NCI-H69 (cell line): ENCODE results near the gene INPP5D.
"Not testable (repeated sequence)": the region's sequence is repeated elsewhere in the genome, so short reads cannot be mapped to it uniquely, and the experiment has no call there.

Experiments
- DNase-seq: peaks from one replicate; lab custom pipeline; 2025; lab: John Stamatoyannopoulos, UW

INPP5D gene

DNA sequence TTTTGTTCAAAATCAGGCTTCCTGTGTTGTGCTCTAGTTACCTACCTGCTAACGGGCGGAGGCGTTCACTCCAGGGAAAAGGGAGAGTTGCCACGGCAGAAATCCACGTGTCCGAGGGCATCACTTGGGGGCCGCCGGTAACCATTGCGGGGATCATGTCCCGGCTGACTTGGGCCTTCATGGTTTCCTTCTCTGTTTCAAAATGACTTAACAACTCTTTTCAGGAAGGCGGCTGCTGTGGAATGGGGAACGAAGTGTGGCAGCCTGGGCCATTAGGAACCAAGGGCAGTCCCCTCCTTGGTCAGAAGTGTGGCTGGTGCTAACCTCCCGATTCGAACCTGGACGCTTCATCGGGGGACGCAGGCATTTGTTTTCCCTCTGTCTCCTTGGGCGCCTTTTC lies 56.8 kb downstream of the INPP5D start:
- no peak for DNase-seq

DNA sequence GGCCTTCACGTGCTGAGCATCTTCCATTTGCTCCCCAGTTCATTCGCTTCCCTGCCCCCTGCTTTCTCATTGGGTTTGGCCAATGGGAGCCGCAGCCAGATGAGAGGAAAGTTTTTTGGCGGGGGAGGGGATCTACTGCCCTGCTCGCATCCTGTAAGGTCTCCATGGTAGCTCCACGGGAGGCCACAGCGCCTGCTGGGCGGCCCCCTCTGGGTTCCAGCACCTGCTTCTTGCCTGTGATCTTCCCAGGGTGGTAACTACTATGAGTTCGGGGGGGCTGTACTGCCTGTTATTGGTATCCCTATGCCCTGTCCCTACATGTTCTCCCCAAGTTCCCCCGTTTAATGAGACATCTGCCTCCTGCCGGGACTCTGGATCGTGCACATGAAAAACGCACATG lies 57.2 kb downstream of the INPP5D start:
- DNase-seq = peak; percentile 7

DNA sequence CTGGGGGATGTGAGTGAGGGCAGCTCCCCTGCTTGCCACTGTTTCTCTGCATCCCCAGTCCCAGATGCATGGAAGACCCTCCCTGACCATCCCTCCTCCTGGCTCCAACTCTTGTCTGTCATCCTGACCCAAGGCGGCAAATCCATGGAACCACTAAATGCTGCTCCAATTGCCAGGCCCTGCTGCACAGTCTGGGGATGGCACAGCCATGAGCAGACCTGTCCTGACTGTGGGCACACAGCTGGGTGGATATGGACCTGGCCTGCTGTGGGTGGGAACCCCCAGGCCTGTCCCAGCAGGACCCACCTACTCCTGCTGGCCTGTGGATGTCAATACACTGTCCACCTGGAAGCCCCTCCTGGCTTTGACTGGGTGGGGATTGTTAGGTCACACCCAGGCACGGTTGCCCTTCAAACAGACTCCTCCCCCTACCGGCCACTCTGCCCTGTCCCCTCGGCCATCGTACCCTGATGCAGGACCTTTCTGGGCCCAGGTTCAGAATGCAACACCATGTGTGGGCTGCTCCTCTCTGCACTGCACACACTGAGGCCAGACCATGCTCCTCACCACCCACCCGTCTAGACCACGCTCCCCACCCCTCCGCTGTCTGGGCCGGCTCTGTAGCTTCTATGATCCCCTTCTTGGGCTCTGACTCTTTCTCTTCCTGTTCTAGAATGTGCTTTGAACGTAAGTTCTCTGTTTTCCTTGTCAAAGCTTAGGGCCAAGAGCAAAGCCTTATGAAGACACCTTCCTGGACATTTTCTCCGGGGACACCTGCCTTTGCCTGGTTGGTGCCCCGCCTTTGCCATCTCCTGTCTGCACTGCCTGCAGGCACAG lies 57.9 kb downstream of the INPP5D start:
- DNase-seq = no peak

DNA sequence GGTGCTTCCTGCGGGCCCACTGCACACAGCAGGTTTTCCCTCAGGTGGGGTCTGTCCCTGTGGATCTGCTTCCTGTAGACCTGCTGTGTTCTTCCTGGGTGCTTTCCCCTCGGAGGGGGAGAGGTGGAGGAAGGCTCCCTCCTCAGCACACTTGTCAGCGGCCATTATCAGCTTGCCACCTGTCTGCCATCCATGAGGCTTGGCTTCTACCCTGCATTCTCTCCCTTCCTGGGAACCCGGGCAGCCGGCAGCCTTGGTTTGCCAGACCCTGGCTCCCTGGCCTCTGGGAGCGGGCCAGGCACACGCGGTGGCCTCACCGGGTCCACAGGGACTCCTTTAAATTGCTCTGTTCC lies 58.5 kb downstream of the INPP5D start:
- peak; percentile 7 for DNase-seq

DNA sequence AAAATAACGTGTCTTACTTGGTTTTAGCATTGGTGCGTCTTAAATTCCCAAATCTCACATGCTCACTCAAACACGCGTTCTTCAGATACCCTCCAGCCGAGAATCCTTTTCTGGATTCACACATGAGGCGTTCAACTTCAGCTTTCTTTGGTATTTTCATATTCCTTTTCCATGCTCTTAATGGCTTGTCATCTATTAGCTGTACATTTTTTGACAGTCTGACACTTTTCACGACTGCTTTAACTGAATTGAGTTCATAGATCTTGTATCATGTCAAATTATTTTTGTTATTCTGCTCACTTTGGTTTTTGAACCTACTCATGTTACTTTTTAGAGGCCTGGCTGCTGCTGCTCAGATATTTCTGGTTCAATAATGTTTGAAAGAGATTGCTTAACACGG lies 59.0 kb downstream of the INPP5D start:
- DNase-seq = no peak

DNA sequence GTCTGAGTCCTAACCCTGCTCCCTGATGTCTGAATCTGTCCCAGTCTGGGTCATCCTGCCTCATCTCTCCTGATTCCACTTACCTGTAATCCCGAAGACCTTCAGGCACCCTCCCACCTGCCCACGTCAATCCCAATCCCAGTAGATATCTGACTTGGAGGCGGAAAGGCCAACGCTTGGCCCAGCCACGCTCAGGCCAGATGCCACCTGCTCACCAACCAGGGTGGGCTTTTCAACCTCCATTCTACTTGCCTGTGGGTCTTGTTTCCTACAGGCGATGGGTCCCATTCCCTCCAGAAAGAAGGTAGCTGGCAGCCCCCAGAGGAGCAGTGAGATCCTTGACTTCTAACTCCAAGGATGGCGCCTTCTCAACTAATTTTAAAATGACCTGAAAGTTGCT lies 59.7 kb downstream of the INPP5D start:
- no peak for DNase-seq

DNA sequence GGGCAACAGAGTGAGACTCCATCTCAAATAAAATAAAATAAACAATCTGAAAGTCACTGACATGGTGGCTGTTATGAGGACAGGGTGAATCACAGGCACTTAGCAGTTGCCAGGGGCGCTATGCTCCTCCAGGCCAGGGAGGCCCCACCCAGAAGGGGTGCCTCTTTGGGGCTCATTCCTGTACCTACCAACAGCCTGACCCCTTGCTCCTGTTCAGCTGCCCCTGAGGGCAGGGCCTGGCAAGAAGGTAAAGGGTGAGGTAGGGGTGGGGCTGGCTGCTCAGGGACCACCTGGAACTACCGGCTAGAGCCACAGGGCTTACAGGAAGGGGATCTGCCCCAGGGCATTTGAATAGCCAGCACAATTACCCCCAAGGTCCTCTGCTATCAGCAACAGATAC lies 60.3 kb downstream of the INPP5D start:
- DNase-seq = no peak

DNA sequence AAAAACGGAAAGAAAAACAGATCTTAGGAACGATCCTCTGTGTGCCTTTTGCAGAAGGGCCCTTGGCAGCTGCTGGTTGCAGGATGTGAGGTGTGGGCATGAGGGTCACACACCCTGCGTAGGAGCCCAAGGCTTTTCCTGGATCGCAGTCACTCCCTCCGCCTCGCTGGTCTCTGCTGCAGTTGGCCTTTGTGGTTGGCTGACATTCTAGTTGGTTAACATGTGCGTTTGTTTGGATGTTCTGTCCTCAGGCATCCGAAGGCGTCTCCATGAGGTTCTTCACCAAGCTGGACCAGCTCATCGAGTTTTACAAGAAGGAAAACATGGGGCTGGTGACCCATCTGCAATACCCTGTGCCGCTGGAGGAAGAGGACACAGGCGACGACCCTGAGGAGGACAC lies 61.7 kb downstream of the INPP5D start:
- no peak for DNase-seq

DNA sequence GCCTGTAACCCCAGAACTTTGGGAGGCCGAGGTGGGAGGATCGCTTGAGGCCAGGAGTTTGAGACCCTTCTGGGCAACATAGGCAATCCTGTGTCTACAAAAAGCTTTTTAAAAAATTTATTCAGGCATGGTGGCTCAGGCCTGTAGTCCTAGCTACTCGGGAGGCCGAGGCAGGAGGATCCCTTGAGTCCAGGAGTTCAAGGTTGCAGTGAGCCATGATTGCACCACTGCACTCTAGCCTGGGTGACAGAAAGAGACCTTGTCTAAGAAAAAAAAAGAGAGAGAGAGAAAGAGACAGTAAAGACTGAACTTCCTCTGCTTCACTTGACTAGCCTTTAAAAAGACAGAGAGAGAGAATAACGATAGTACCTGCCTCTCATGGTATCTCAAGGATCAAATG lies 62.4 kb downstream of the INPP5D start:
- DNase-seq = no peak

DNA sequence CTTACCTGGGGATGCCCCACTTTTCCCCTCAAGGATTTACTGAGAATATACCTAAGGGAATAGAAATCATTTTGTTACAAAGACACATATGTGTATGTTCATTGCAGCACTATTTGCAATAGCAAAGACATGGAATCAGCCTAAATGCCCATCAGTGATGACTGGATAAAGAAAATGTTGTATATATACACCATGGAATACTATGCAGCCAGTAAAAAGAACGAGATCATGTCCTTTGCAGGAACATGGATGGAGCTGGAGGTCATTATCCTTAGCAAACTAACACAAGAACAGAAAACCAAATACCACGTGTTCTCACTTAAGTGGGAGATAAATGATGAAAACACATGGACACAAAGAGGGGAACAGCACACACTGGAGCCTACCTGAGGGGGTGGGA lies 63.4 kb downstream of the INPP5D start:
- not testable (repeated sequence) for DNase-seq

DNA sequence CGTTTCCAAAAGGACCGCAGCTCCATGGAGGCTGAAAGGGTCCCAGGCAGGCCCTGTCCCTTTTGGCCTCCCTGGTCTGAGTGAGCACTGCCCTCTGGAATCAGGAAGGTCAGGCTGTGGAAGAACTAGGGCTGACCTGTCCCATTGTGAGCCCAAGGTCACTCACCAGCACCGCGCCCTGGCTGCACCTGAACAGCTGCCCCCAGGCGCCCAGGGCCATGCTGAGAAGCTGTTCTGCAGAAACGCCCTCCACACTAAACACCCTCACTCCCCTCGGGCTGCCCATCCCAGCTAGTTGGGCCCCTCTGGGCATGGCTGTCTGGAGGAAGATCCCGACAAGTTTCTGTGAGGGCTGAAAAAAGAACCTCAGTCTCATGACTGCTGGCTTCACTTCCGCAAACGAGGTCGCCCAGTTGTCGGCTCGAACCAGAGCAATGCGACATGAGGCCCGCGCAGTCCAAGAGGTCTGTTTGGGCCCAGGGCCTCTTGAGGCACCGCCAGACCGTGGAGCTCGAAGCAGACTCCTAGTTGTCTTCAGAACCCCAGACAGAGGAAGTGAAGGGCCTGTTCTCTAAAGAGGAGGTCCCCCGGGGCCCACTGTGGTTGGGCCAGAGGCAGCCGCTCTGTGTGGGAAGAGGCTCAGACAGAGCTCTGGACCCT lies 64.4 kb downstream of the INPP5D start:
- DNase-seq = no peak

DNA sequence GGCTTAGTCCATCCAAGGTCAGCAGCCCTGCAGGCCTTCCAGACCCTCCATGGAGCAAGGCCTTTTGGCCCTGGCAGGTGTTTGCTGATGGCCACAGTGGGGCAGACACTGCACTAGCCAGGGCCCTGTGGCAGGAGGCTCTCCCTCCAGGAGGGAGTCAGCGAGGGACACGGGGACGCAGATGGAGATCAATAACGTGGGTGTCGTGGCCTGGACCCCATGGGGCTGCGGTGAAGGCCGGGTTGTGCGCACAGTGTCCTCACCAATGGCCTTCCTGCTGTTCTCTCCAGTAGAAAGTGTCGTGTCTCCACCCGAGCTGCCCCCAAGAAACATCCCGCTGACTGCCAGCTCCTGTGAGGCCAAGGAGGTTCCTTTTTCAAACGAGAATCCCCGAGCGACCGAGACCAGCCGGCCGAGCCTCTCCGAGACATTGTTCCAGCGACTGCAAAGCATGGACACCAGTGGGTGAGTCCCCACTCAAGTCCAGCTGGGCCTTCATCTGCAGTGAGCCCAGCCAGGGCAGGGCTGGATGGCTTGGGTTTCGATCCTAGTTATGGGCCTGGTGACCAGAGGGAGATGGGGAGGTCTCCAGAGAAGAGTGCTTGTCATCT lies 65.4 kb downstream of the INPP5D start:
- DNase-seq = no peak

DNA sequence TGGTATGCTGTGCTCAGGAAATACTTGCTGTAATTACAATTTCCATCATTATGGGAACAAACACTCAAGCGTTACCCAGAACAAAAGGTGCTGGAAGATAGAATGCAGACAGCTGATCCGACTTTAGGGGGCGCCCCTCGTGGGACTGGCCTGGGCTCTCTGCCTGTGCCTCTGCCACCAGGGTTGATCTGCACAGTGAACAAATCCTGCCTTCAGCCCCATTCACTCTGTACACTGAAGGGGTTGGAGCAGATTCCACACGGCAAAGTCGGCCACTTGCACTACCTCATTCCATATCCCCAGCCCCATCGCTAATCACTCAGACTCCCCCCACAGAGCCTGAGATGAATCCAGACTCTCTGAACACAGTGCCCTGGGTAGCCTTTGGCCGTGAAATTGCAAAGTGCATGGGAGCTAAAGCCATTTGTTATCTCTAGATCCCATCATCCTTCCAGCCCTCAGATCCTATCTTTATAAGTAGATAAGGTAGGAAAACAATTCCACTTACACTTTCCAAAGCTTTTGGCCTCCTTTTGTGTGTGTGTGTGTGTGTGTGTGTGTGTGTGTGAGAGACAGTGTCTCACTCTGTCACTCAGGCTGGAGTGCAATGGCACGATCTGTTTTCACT lies 69.3 kb downstream of the INPP5D start:
- DNase-seq = peak; percentile 34

DNA sequence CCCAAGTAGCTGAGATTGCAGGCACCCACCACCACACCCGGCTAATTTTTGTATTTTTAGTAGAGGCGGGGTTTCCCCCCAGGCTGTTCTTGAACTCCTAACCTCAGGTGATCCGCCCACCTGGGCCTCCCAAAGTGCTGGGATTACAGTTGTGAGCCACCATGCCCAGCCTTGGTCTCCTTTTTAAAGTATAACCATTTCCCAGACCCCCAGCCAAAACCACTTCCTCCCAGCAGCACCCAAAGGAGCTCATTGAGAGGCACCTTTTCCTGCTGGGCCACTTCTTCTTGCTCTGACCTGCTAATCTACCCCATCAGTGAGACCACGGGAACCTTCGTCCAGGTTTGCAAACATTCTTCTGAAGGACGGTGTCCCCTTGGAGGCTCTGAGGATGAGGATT lies 69.9 kb downstream of the INPP5D start:
- DNase-seq = no peak

DNA sequence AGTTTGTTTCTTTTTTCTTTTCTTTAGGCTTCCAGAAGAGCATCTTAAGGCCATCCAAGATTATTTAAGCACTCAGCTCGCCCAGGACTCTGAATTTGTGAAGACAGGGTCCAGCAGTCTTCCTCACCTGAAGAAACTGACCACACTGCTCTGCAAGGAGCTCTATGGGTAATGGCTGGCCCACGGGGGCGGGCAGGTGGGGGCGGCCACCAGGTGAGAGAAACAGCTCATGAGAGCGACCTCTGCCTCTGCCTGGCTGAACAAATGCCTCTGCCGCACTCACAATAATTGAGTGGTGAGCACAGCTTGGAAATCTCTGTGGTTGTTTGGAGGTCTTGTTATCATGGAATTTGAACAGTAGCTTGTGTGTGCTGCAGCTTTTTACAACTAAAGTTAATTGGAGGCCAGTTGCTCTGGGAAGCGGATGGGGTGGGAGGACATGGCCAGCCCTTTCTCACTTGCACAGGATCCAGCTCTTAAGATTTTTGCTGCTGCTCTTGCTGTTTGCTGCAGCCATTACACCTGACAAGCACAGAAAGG lies 70.4 kb downstream of the INPP5D start:
- no peak for DNase-seq

DNA sequence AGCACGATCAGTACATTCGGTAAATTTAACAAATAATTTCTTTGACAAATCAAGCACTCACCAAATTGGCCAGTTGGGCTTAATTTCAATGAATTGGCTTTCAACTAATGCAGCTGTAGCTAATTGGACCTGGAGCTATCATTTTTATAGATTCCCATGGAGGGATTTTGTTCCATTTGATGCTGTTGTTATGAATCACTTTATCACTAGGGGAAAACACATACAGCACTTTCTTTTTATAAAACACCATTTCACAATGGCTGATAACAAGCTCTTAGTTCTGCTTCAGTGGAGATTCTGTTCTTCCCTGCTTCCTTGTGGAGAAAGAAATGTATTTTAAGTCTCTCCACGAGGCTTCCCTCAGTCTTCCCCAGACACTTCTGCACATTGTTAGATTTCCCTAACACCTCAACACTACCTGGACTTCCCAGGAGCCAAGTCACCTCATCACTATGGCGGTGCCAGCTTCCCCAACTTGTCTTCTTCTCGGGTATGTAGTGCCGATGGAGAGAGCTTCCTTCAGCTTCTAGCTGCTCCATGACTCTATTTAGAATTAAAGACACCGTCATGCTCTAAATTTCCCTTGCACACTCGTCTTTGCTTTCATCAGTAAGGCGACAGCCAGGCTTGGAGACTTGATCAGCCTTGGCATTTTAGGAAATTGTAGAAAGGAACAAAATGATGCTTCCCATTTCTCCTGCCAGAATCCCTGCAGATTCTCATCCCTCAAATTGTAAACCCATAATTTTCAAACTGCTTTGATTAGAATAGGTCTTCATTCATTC lies 72.0 kb downstream of the INPP5D start:
- DNase-seq = no peak

DNA sequence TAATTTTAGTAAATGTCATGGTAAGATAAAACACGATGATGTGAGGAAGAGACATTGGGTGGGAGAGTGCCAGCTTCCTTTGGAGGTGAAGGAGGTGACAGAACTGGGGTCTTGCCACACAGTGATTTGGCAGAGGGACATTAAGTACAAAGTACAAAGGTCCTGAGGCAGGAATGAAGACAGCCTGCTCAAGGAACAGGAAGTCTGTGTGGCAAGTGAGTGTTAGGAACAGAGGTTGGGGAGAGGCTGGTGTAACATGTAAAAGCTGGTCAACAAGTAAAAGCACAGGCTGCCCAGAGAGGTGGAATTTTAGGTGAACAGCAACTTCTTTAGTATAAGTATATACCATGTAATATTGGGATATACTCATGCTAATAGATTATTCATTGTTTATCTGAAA lies 73.1 kb downstream of the INPP5D start:
- no peak for DNase-seq

DNA sequence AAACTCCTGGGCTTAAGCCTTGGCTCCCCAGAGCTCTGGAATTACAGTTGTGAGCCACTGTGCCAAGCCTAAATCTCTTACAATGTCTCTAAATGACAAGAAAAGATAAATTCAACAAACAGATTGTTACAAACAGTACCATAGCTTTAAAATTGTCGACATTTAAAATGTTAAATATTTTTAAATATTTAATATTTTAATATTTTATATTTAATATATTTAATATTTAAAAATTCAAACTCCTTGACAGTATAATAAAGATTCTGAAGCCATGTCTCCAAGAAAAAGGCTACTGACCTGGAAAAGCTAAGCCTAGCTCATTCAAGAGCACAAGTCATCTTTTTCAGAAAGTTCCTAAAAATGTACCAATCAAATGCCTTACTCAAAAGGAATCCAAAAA lies 75.3 kb downstream of the INPP5D start:
- DNase-seq = no peak

DNA sequence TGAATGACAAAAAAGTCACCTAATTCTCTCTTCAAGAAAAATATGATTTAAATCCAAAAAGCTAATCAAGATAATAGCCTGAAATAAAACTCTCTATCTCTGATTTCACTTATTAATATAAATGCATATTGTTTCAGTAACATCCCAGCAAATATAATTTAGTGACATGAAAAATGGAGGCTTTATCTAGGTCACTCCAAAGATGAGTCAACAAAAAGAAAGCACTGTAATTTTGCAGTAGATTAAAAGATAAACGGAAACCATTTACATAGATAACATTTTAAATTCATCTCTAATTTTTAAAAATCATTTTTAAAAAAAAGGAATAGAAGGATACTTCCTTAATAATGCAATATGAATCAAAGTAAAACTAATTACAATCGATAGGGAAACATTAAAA lies 76.9 kb downstream of the INPP5D start:
- DNase-seq = no peak

DNA sequence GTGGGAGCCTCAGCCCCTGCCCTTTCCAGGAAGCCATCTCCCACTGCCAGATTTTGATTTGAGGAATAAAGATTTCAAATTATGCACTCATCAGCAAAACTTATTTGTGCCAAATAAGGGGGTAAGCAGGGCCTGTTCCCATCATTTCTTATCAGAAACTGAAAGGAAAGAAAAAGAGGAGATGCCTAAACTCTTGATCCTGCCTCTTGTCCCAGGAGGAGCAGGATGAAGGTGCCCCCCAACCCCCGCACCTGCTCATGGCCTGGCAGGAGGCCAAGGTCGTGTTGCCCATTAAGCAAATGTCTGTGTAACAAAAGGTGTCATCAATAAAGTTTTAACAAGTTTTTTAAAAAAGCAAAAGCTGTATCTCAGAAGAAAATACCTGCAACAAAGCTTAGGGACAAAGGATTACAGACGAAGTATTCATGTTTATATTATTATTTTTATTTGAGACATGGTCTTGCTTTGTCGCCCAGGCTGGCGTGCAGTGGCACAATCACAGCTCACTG lies 80.0 kb downstream of the INPP5D start:
- DNase-seq = no peak

DNA sequence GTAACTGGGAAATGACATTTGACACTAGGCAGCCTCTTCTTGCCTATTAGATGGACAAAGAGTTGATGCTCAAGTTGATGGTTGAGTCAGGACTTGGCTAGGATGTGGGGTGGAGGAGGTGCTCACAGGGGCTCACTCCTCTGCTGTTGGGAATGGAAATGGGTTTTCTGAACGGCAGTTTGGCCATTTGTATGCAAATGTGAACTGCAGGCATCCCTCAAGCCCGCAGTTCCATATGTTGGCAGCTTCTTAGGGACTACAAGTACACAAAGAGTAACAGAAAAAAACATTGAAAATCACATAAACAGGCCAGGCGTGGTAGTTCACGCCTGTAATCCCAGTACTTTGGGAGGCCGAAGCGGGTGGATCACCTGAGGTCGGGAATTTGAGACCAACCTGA lies 80.8 kb downstream of the INPP5D start:
- DNase-seq = no peak

DNA sequence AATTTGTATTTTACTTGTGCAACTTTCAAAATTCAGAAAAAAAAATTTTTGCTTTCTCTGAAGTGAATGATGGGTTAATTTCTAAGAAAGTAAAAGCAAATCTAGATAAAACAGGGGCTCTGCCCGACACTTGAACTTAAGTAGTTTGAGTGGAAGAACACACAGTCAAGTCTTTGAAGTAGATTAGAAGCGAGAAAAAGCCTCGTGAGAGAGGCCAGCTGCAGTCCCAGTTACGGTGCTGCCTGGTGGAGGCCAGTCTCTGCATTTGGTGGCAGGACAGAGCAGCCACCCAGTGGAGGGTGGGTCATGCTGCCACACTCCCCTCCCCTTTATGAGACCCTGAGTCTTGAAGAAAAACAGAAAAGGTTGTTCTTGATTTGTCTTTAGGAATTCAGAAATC lies 81.8 kb downstream of the INPP5D start:
- no peak for DNase-seq
